ENCODE data around the gene RAD23A. TPM values are rescaled to one million over a fixed set of nuclear protein-coding genes. Genes with fewer than 3 reads are reported as not detected.
A peak's percentile ranks its signal among the peaks of the same experiment; 100 is the strongest.
"Not testable (repeated sequence)": the region's sequence is repeated elsewhere in the genome, so short reads cannot be mapped to it uniquely, and the experiment has no call there.

RAD23A gene
- total RNA-seq, 1 donor from 2014 or later, result 65.6 TPM

GRCh38 chr19:12955575-12955974, 9.9 kb downstream of the RAD23A start:
- ATAC-seq, result not testable (repeated sequence)

DNA sequence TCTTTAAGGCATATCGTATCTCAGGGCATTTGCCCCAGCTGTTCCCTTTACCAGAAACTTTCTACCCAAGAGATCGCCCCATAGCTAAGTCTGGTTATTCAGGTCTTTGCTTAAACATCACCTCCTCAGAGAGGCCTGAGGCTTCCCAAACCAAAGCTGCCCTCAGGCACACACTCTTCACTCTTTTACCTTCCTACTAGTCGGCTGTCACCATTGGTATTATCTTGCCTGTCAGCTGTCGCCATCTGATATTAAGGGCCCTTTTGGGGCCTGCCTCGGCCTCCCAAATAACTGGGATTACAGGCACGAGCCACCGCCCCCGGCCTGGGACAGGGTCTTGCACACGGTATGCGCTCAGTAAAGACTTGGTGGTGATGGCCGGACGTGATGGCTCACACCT, 10.3 kb downstream of the RAD23A start:
- peak; percentile 24 for ATAC-seq

- peak; percentile 81 for ATAC-seq
These were observed 11.1 kb downstream of the RAD23A start, which contains the start of gene GADD45GIP1 for GRCh38 chr19:12956446-12957388. GADD45GIP1 (minus strand) TSS chr19:12957223; CDS start chr19:12957212, 11 bp downstream.

- not testable (repeated sequence) for ATAC-seq
These were observed 11.8 kb downstream of the RAD23A start for GRCh38 chr19:12957389-12957952.

DNA sequence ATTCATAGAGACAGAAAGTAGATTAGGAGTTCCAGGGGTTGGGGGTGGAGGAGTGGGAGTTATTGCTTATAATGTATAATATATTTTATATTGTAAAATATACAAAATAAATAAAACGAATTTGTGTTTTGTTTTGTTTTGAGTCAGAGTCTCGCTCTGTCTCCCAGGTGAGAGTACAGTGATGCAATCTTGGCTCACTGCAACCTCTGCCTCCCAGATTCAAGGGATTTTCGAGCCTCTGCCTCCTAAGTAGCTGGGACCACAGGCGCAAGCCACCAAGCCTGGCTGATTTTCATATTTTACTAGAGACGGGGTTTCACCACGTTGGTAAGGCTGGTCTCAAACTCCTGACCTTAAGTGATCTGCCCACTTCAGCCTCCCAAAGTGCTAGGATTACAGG, 13.8 kb downstream of the RAD23A start:
- ATAC-seq, result no peak

DNA sequence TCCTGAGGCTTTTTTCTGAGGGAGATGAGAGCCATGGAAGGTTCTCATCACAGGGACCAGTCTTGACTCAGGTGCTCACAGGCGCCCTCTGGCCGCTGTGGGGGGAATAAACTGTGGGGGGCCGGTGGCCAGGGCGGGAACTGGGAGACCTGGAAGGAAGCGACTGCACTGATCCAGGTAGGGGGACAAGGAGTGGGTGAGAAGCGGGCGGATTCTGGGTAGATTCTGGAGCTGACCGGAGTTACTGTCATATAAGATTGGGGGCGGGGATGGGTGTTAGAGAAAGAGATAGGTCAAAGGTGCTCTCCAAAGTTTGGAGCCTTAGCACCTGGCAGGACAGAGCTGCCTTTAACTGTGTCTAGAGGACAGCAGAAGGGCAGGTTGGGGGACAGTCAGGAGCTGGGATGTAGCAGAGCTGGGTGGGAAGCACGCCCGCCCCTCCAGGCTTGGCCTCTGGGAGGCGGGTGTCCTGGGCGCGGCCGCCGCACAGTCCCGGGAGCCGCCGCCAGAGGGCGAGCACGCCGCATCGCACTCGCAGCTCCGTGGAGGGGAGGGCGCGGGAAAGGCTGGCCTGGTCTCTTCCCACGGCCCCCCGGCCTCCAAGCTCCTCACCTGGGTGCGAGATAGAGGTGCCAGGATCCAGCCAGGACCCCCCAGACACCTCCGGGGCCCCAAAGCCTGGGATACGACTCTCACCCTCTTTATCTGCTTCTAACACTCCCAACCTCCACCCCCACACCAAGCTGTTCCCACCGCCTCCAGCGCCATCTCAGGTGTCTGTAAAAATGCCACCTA, 19.6 kb downstream of the RAD23A start:
- peak; percentile 86 for ATAC-seq

DNA sequence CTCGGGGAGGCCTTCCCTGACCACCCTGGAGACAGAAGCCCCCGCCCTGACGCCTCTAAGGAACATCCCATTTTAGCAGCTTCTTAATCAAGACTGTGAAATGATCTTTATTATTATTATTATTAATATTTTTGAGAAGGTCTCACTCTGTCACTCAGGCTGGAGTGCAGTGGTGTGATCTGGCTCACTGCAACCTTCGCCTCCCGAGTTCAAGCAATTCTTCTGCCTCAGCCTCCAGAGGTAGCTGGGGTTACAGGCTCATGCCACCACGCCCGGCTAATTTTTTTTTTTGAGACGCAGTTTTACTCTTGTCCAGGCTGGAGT, 20.1 kb downstream of the RAD23A start:
- no peak for ATAC-seq

DNA sequence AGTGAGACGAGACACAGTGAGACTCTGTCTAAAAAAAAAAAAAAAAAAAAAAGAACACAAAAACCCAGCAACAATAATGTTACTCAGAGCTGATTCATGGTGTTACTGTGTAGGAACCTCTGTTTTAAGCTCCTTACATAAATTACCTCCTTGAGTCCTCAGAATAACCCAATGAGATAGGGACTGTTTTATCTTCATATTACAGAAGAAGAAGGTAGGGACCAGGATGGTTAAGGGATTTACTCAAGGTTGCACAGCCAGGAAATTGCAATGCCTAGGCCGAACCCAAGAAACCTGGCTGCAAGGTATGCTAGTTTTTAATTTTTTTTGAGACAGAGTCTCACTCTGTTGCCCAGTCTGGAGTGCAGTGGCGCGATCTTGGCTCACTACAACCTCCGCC, 22.2 kb downstream of the RAD23A start:
- peak; percentile 31 for ATAC-seq

DNA sequence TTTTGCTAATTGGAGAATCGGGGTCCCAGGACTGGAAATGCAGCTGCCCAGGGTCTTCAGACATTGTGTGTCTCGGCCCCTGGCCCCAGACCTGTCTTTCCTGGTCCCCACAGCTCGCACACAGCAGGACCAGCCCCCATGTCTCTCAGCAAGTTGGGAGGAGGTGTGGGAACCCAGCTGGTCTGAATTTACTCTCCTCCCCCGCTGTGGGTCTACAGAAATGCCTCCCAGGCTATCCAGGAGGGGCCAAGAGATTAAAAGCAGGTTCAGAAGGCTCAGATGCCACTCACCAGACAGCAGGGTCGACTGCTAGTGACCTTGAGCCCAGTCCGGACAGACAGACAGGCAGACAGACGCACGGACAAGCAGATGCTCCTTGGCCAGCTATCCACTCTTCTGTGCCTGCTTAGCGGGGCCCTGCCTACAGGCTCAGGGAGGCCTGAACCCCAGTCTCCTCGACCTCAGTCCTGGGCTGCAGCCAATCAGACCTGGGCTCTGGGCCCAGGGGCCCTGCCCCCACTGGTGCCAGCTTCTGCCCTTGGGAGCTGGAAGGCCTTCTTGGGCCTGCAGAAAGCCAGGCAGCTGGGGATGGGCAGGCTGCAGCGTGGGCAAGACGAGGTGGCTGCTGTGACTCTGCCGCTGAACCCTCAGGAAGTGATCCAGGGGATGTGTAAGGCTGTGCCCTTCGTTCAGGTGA, 23.8 kb downstream of the RAD23A start, which contains the start of gene DAND5:
Gene DAND5 (plus strand): TSS at position 285 of the 697 bp plus-strand sequence. CDS start 85 bp downstream, at position 370.
- ATAC-seq, result no peak

DNA sequence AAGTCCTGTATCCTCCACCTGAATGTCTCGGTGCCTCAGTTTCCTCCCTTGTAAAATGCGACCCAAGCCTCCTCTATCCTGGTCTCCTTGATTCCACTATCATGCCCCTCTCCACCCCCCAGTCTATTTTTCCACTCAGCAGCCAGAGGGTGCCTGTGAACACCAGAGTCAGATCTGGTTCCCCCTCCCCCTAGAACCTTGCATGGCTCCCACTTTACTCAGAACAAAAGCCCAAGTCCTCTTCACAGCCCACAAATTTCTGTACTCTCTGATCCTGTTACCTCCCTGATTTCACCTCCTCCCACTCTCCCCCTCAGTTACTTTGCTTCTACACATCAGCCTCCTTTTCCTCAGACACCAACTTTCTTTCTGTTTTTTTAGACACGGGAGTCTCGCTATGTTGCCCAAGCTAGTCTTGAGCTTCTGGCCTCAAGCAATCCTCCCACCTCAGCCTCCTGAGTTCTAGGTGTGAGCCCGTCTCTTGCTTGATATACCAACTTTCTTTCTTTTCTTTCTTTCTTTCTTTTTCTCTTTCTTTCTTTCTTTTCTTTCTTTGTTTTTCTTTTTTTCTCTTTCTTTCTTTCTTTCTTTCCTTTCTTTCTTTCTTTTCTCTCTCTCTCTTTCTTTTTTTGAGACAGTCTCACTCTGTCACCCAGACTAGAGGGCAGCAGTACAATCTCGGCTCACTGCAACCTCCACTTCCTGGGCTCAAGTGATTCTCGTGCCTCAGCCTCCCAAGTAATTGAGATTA, 24.6 kb downstream of the RAD23A start:
- no peak for ATAC-seq

- no peak for ATAC-seq
These were observed 27.6 kb downstream of the RAD23A start for GRCh38 chr19:12973236-12973635.

DNA sequence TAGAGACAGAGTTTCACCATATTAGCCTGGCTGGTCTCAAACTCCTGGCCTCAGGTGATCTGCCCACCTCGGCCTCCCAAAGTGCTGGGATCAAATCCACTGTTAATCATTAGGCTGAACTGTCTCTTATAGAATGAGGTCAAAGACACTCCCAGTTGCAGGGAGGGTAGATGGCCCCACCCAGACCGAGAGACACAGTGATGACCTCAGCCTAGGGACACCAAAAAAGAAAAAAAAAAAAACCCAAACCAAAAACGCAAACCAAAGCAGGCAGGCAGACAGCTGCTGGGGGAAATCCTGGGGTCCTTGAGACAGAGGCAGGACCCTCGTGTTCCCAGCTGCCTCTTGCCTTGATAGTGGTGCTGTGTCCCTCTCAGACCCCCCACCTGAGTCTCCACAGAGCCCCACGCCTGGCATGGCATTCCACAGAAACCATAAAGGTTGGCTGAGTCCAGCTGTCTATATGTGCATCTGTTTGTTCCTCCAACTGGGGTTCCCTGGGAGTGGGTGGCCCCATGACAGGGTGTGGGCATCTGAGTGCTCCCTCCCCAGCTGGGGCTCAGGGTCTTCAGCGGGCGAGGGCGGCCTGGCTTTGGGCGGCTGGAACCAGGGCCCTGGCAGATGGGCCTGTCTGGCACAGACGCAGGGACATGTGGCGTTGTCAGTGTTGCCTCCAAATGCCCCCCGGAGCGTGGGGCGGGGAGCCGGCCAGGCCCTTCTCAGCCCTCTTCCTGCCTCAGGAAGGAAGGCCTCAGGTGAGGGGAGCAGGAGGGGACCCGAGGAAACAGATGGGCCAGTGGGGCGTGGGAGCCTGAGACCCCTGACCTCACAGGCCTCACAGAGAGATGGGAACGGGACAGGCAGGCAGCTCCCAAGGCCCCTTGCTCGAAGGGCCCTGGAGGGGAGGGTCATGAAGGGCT, 28.9 kb downstream of the RAD23A start:
- ATAC-seq, result peak; percentile 3

GRCh38 chr19:12975221-12975741, 29.6 kb downstream of the RAD23A start:
- peak; percentile 9 for ATAC-seq

DNA sequence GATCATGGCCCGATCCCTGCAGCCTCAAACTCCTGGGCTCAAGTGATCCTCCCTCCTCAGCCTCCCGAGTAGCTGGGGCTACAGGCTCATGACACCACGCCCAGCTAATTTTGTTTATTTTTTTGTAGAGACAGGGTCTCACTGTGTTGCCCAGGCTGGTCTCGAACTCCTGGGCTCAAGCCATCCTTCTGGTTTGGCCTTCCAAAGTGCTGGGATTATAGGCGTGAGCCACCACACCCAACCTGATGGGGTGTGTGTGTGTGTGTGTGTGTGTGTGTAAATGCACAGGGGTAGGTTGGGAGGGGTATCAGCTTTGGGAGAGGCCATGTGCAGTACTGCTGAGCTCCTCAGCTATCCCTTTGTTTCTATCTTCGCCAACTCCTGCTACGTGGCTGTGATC, 30.4 kb downstream of the RAD23A start:
- not testable (repeated sequence) for ATAC-seq

- no peak for ATAC-seq
These were observed 34.3 kb downstream of the RAD23A start for GRCh38 chr19:12979974-12980373.

DNA sequence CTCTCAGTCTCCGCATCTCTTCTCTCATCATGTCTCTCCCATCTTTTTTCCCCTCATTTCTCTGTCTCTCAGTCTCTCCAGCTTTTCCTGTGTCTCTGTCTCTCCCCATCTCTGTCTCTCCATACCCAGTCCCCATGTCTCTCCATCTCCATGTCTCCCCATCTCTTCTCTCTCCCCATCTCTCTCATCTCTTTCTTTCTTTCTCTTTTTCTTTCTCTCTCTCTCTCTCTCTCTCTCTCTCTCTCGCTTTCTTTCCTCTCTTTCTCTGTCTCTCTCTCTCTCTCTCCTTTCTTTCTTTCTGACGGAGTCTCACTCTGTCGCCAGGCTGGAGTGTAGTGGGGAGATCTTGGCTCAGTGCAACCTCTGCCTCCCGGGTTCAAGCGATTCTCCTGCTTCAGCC, 37.0 kb downstream of the RAD23A start:
- no peak for ATAC-seq

DNA sequence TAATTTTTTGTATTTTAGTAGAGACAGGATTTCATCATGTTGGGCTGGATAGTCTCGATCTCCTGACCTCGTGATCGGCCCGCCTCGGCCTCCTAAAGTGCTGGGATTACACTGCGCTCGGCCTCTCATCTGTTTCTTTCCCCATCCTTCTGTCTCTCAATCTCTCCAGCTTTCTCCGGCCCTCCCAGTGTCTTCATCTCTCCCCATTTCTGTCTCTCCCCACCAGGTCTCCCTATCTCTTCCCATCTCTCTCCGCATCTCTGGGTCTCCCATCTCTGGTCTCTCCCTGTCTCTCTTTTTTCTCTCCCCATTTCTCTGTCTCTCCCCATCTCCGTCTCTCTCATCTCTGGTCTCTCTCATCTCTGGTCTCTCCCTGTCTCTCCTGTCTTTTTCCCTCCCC, 37.4 kb downstream of the RAD23A start:
- ATAC-seq, result no peak

GRCh38 chr19:12983542-12984142, 38.0 kb downstream of the RAD23A start:
- ATAC-seq, result peak; percentile 83

DNA sequence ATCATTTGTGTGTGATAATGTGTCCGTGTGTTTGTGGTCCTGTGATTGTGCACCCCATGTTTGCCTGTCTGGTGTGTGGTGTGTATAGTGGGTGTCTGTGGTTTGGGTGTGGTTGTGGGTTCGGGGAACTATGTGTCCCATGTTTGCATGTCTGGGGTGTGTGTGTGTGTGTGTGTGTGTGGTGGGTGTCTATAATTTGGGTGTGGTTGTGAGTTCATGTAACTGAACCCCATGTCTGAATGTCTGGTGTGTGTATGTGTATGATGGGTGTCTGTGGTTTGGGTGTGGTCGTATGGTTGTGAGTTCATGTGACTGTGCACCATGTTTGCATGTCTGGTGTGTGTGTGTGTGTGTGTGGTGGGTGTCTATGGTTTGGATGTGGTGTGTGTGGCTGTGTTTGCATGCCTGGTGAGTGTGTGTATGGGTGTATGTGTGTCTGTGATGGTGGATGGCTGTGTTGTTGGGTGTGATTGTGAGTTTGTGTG, 38.5 kb downstream of the RAD23A start:
- no peak for ATAC-seq

GRCh38 chr19:12984683-12985048, 39.0 kb downstream of the RAD23A start:
- no peak for ATAC-seq

All from esophagus mucosa (tissue), 1 donor.